Erythroblast (primary cell): ENCODE data around the gene SCT.

Experiments used
- GATA1 ChIP-seq: IDR thresholded peaks from 2 replicates; pipeline ENCODE4 v1.6.1; 2011; ENCODE audit warnings: low read depth, mild to moderate bottlenecking, control low read depth, low read length, moderate library complexity
- POLR2A ChIP-seq: IDR thresholded peaks from 2 replicates; pipeline ENCODE4 v1.6.1; 2011; ENCODE audit warnings: mild to moderate bottlenecking, low read length

DNA sequence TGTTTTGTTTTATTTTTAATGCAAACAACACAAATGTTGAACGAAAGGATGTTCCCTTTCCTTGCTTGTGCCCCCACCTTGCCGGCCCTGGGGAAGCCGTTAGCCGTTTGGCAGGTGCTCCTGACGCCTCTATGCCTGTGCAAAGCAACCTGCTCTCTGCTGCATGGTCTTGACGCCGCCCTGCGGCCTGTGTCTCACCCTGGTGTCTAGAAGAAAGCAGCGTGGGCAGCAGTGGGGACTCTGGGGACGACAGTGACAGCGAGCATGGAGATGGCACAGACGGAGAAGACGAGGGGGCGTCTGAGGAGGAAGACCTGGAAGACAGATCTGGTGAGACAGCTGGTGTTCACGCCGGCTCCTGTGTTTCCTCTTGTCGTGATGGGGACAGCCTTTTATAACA lies 45.2 kb downstream of the SCT start:
- no peak for TF ChIP-seq POLR2A
- TF ChIP-seq GATA1, result no peak
